ENCODE results near the gene SLC36A1.
A peak's percentile ranks its signal among the peaks of the same experiment; 100 is the strongest.
"Not testable (repeated sequence)": the region's sequence is repeated elsewhere in the genome, so short reads cannot be mapped to it uniquely, and the experiment has no call there.

Gene SLC36A1

GRCh38 chr5:151447174-151448037, at the start of gene SLC36A1:
TSS of gene SLC36A1 (plus strand) at chr5:151447603. CDS start at chr5:151458793, 11,190 bp downstream.
- peak; percentile 89 for DNase-seq

GRCh38 chr5:151405334-151406160, 41.9 kb upstream of the SLC36A1 start:
- DNase-seq: no peak

GRCh38 chr5:151406322-151406947, 41.0 kb upstream of the SLC36A1 start:
- DNase-seq: no peak

- DNase-seq: no peak
Observed at GRCh38 chr5:151408591-151409230, 38.7 kb upstream of the SLC36A1 start.

GRCh38 chr5:151413800-151414199, 33.6 kb upstream of the SLC36A1 start:
- no peak for DNase-seq

- no peak for DNase-seq
Observed at GRCh38 chr5:151414536-151414935, 32.9 kb upstream of the SLC36A1 start.

- DNase-seq: no peak
Observed at GRCh38 chr5:151417712-151418111, 29.7 kb upstream of the SLC36A1 start.

- no peak for DNase-seq
Observed at GRCh38 chr5:151420127-151420526, 27.3 kb upstream of the SLC36A1 start.

- no peak for DNase-seq
Observed at GRCh38 chr5:151424892-151425523, 22.4 kb upstream of the SLC36A1 start.

- not testable (repeated sequence) for DNase-seq
Observed at GRCh38 chr5:151426347-151426746, 21.1 kb upstream of the SLC36A1 start.

- DNase-seq: no peak
Observed at GRCh38 chr5:151427258-151427657, 20.1 kb upstream of the SLC36A1 start.

- no peak for DNase-seq
Observed at GRCh38 chr5:151430731-151431130, 16.7 kb upstream of the SLC36A1 start.

- DNase-seq: no peak
Observed at GRCh38 chr5:151431666-151432065, 15.7 kb upstream of the SLC36A1 start.

- DNase-seq: no peak
Observed at GRCh38 chr5:151432210-151432609, 15.2 kb upstream of the SLC36A1 start.

- DNase-seq: no peak
Observed at GRCh38 chr5:151434570-151435237, 12.7 kb upstream of the SLC36A1 start.

- DNase-seq: peak; percentile 7
Observed at GRCh38 chr5:151448038-151448985, 909 bp downstream of the SLC36A1 start.

- DNase-seq: no peak
Observed at GRCh38 chr5:151449297-151449696, 1.9 kb downstream of the SLC36A1 start.

- no peak for DNase-seq
Observed at GRCh38 chr5:151449839-151450238, 2.4 kb downstream of the SLC36A1 start.

GRCh38 chr5:151450605-151451004, 3.2 kb downstream of the SLC36A1 start:
- no peak for DNase-seq

All from NCI-H1694 (cell line).